Measurements from ENCODE around the gene COQ8B. TPM values are rescaled to one million over a fixed set of nuclear protein-coding genes. Genes with fewer than 3 reads are reported as not detected.

The COQ8B gene
- total and polyA plus RNA-seq, 4 donors: 34.7 to 78.8 (median 52.3) TPM

DNA sequence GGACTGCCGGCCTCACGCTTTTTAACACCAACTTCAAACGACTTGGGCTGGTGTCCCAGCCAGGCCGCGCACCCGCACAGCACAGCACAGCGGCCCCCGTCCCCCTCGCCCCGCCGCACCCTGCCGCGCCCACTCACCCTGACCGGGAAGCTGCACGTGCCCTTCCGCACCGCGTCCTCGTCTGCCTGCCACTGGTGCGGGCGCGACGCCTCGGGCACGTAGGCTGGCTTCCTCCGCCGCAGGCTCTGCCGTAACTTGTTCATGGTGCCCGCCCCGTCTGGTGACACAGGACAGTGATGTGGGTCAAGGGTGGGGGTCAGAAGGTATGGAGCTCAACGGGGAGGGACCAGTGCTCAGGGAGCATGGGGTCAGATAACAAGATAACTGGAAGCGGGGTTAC lies 32.4 kb downstream of the COQ8B start:
- no peak for TF ChIP-seq CTCF (IDR thresholded peaks at IDR 0.05; ENCODE audit: control extremely low read depth, extremely low read depth)
- Histone ChIP-seq H3K27me3 (ENCODE audit: control insufficient read depth in 3 of 3, insufficient read depth in 3 of 3, low read length in 2 of 3) (no peaks in the 10 kb centered on the region), H3K4me3 (no peak overlapping the region), H3K27ac (ENCODE audit: low read depth in 1 of 2, low read length in 1 of 2) (no peak overlapping the region), H3K4me1 (ENCODE audit: control insufficient read depth in 5 of 5, insufficient read depth in 5 of 5, low read length in 5 of 5) (peaks cover 0 to 23% (median 7%) of the 10 kb centered on the region in 5 donors), H3K36me3 (ENCODE audit: control insufficient read depth in 4 of 4, insufficient read depth in 4 of 4, low read length in 4 of 4) (peaks cover 0 to 35% (median 27%) of the 10 kb centered on the region in 4 donors), H3K9ac (ENCODE audit: insufficient read depth in 1 of 2, low read length in 2 of 2) (no peak overlapping the region), H3K9me3 (ENCODE audit: control insufficient read depth in 4 of 4, insufficient read depth in 3 of 4, low read length in 3 of 4) (no peaks in the 10 kb centered on the region)
- 96 to 98% methylated on average over 32 of the region's 32 CpGs for WGBS, 2 donors
- ATAC-seq (ENCODE audit: insufficient read depth, low FRiP score) (no peak), DNase-seq (no peak)

DNA sequence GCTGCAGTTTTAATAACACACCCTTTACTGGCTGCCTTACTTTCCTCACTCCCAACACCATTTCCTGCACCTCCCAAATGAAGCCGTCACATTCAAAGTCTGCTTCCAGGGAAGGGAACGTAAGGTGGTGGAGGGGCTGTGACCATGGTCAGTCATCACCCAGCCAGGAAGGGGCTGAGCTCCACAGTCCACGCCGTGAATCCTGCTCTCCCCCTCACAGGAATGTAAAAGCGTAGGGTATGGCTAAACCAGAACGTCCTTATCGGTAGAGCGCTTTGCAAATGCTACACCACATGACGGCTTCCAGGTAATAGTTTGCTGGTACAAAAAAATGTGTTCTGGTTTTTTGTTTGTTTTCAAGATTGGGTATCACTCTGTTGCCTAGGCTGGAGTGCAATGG lies 33.2 kb downstream of the COQ8B start:
- Histone ChIP-seq H3K4me1 (ENCODE audit: control insufficient read depth in 5 of 5, insufficient read depth in 5 of 5, low read length in 5 of 5) (peaks cover 0 to 14% (median 3%) of the 10 kb centered on the region in 5 donors), H3K9ac (ENCODE audit: insufficient read depth in 1 of 2, low read length in 2 of 2) (no peak overlapping the region), H3K27ac (ENCODE audit: low read depth in 1 of 2, low read length in 1 of 2) (no peak overlapping the region), H3K4me3 (no peak overlapping the region), H3K36me3 (ENCODE audit: control insufficient read depth in 4 of 4, insufficient read depth in 4 of 4, low read length in 4 of 4) (peaks cover 0 to 39% (median 29%) of the 10 kb centered on the region in 4 donors), H3K27me3 (ENCODE audit: control insufficient read depth in 3 of 3, insufficient read depth in 3 of 3, low read length in 2 of 3) (no peaks in the 10 kb centered on the region), H3K9me3 (ENCODE audit: control insufficient read depth in 4 of 4, insufficient read depth in 3 of 4, low read length in 3 of 4) (no peaks in the 10 kb centered on the region)
- WGBS, 2 donors: 91% methylated on average over 9 of the region's 9 CpGs
- TF ChIP-seq CTCF (IDR thresholded peaks at IDR 0.05; ENCODE audit: control extremely low read depth, extremely low read depth): no peak
- DNase-seq (no peak), ATAC-seq (ENCODE audit: insufficient read depth, low FRiP score) (no peak)

DNA sequence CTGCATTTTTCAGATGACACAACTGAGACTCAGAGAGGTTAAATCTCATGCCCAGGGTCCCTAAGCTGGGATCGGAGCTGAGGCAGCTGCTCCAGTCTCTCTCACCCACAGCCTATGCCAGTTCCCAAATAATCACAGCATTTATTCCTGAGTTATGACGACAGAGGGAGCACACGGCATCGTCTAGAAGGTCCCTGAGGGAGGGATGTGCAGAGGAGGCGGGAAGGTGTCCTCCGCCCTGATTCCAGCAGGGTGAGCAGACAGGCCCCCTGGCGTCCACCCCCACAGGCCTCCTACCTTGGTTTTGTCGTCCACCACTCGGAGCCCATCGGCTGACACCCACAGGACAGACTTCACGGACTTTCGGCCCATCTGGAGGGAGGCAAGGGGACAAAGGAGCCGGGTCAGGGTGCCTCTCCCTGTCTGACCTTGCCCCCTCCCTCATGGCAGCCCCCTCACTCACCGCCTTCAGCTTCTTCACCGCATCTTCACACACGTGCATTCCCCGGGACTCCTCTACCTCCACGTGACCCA lies 34.2 kb downstream of the COQ8B start:
- WGBS, 2 donors: 94 to 95% methylated on average over 18 of the region's 18 CpGs
- H3K27me3 ChIP-seq (ENCODE audit: control insufficient read depth in 3 of 3, insufficient read depth in 3 of 3, low read length in 2 of 3): no peaks in the 10 kb centered on the region
- no peak for TF ChIP-seq CTCF (IDR thresholded peaks at IDR 0.05; ENCODE audit: control extremely low read depth, extremely low read depth)

DNA sequence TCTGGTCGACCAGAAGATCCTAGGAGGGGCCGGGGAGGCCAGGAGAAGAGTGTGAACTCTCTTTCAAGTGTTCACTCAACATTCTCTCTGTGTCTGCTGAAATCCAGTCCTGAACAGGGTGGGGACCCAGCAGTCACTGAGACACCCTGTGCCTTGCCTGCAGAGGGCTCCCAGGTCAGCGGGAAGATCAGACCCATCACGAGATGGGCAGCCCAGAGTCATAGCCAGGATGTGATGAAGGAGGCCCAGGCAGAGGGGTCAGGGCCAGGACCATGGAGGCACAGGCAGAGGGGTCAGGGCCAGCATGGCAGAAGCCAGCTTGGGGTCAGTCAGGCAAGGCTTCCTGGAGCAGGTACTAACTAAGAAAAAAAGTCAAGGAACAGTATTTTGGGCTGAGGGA lies 35.6 kb downstream of the COQ8B start:
- H3K27ac ChIP-seq (ENCODE audit: low read depth in 1 of 2, low read length in 1 of 2): no peak overlapping the region
- no peak for TF ChIP-seq CTCF (IDR thresholded peaks at IDR 0.05; ENCODE audit: control extremely low read depth, extremely low read depth)
- H3K4me3 ChIP-seq: no peak overlapping the region
- no peaks in the 10 kb centered on the region for H3K4me1 ChIP-seq (ENCODE audit: control insufficient read depth in 5 of 5, insufficient read depth in 5 of 5, low read length in 5 of 5)
- WGBS, 2 donors: 85 to 87% methylated on average over 4 of the region's 4 CpGs
- no peaks in the 10 kb centered on the region for H3K9me3 ChIP-seq (ENCODE audit: control insufficient read depth in 4 of 4, insufficient read depth in 3 of 4, low read length in 3 of 4)
- H3K36me3 ChIP-seq (ENCODE audit: control insufficient read depth in 4 of 4, insufficient read depth in 4 of 4, low read length in 4 of 4): peaks cover 3 to 46% (median 37%) of the 10 kb centered on the region in 4 donors
- H3K27me3 ChIP-seq (ENCODE audit: control insufficient read depth in 3 of 3, insufficient read depth in 3 of 3, low read length in 2 of 3): no peaks in the 10 kb centered on the region
- DNase-seq (no peak), ATAC-seq (ENCODE audit: insufficient read depth, low FRiP score) (no peak)
- H3K9ac ChIP-seq (ENCODE audit: insufficient read depth in 1 of 2, low read length in 2 of 2): no peak overlapping the region

More for the DNA sequence above, 34.2 kb downstream of the COQ8B start:
- Histone ChIP-seq H3K4me1 (ENCODE audit: control insufficient read depth in 5 of 5, insufficient read depth in 5 of 5, low read length in 5 of 5) (peaks cover 0 to 5% (median 0%) of the 10 kb centered on the region in 5 donors), H3K9me3 (ENCODE audit: control insufficient read depth in 4 of 4, insufficient read depth in 3 of 4, low read length in 3 of 4) (no peaks in the 10 kb centered on the region), H3K9ac (ENCODE audit: insufficient read depth in 1 of 2, low read length in 2 of 2) (no peak overlapping the region), H3K36me3 (ENCODE audit: control insufficient read depth in 4 of 4, insufficient read depth in 4 of 4, low read length in 4 of 4) (peaks cover 0 to 45% (median 34%) of the 10 kb centered on the region in 4 donors), H3K27ac (ENCODE audit: low read depth in 1 of 2, low read length in 1 of 2) (no peak overlapping the region), H3K4me3 (no peak overlapping the region)
- no peak for ATAC-seq (ENCODE audit: insufficient read depth, low FRiP score)
- DNase-seq: no peak
